Ovary (tissue), 9 donors: Measurements from ENCODE around the gene DNALI1. TPM values are rescaled to one million over a fixed set of nuclear protein-coding genes. Genes with fewer than 3 reads are reported as not detected.

Source experiments
- DNase-seq, 5 donors: peaks; one replicate each; pipeline ENCODE4 v3.0.0-alpha.2; 2019 to 2020
- H3K27ac ChIP-seq, 2 donors: fragments of 200-600 bp; one replicate each; pipeline versions ENCODE4 v1.5.1 to v1.8.0; 2019 to 2022
- H3K27me3 ChIP-seq: fragments of 200-600 bp; one replicate; pipeline ENCODE4 v1.8.0; 2022
- H3K36me3 ChIP-seq: fragments of 200-600 bp; sonication (generic); one replicate; pipeline ENCODE4 v1.5.1; 2019
- H3K4me1 ChIP-seq: one replicate; pipeline ENCODE4 v1.8.1; 2013; ENCODE audit warnings: mild to moderate bottlenecking, moderate library complexity; ENCODE audit not compliant: insufficient read depth
- H3K4me3 ChIP-seq: fragments of 200-600 bp; sonication (generic); one replicate; pipeline ENCODE4 v1.5.1; 2017
- H3K9me3 ChIP-seq, 2 donors: fragments of 200-600 bp in 1 of 2; sonication (generic) in 1 of 2; one replicate each; pipeline versions ENCODE4 v1.5.1 to v1.8.1; 2013 to 2019; ENCODE audit warnings: mild to moderate bottlenecking in 1 of 2, moderate library complexity in 1 of 2
- CTCF ChIP-seq, 3 donors: fragments of 450-650 bp in 2 of 3; fragments of 200-600 bp in 1 of 3; IDR thresholded peaks; one replicate each; pipeline versions ENCODE4 v1.5.1 to v1.8.0; 2016 to 2022; ENCODE audit warnings: antibody characterized with exemption in 3 of 3, mild to moderate bottlenecking in 1 of 3
- EP300 ChIP-seq: sonication (generic); formaldehyde crosslinking; IDR thresholded peaks from one replicate; pipeline ENCODE4 v1.6.1; 2017; ENCODE audit warnings: antibody characterized with exemption
- POLR2A ChIP-seq: fragments of 450-650 bp; IDR thresholded peaks from one replicate; pipeline ENCODE4 v1.6.1; 2017; ENCODE audit warnings: antibody characterized with exemption, mild to moderate bottlenecking, moderate library complexity
- WGBS, 3 donors: extraction: QIAGEN DNeasy Blood & Tissue Kit in 1 of 3; methylation state at CpG; one replicate each; pipeline versions ENCODE4 v1.1.5 to v1.1.7; 2013 to 2017; 5-methylcytosine and 5-hydroxymethylcytosine counted together
- intact Hi-C, 4 donors: fragments of 100-400 bp; cut with DNase I; formaldehyde crosslinking; loops; one replicate each; pipeline versions ENCODE4 v1.11.0 to v1.15.1; 2022 to 2023
- polyA plus RNA-seq, 2 donors: library from polyadenylated mRNA; stranded (reverse); fragments of 200-250 nt in 1 of 2; fragments of 350-450 nt in 1 of 2; fragmentation: Illumina TruSeq in 1 of 2; extraction: RNeasy Lipid Tissue Mini Kit (QIAGEN cat#74804) in 1 of 2; gene quantifications; one replicate each; pipeline ENCODE4 v1.2.3, GENCODE V29; 2013 to 2014
- total RNA-seq, 7 donors: library from RNA; depleted of rRNA in 2 of 7; stranded (reverse); fragments of >200 nt in 2 of 7; fragmentation: NEBNext Ultra II Directional in 3 of 7; extraction: Animal tissue kit (Norgen Biotek cat#: 25700) in 3 of 7; gene quantifications; one replicate each; pipeline versions ENCODE4 v1.1.0 to v1.2.4, GENCODE V29; 2016 to 2023
- donor health status: DM: no; HTN: no; CAD: no; lungs with moderate emphysema.
- donor health status: DM: no; HTN: no; CAD: no.
- donor health status: Bipolar disorder and iron deficiency.
- donor health status: DM: yes; HTN: yes; CAD: no.
- donor health status: DM: no; HTN: no; CAD: no.
- donor health status: DM: yes; HTN: yes; CAD: no.

DNALI1 gene
- total and polyA plus RNA-seq, 9 donors: 13.0 to 37.6 (median 17.8) TPM

- H3K27ac ChIP-seq: no peak overlapping the region
- WGBS, 3 donors: 58 to 71% (median 68%) methylated on average over 15 of the region's 15 CpGs
These were observed 49.9 kb downstream of the DNALI1 start for GRCh38 chr1:37606481-37607263.

GRCh38 chr1:37609002-37609401, 52.3 kb downstream of the DNALI1 start:
- intact Hi-C loops: loop anchor here in 1 of 4 donors (10.0 kb wide), 1 partner anchor 76 kb away; no protein-coding TSS in a partner anchor
- TF ChIP-seq EP300: no peak
- no peak for TF ChIP-seq CTCF (IDR thresholded peaks at IDR 0.05)
- TF ChIP-seq POLR2A: no peak
- 36 to 41% (median 36%) methylated on average over 2 of the region's 2 CpGs for WGBS, 3 donors

More at GRCh38 chr1:37606481-37607263, 49.9 kb downstream of the DNALI1 start:
- Histone ChIP-seq H3K9me3 (no peaks in the 10 kb centered on the region), H3K27me3 (no peaks in the 10 kb centered on the region), H3K4me1 (peaks cover 2% of the 10 kb centered on the region), H3K36me3 (no peaks in the 10 kb centered on the region), H3K4me3 (no peak overlapping the region)
- intact Hi-C loops: loop anchor here in 1 of 4 donors (10.0 kb wide), 1 partner anchor 78 kb away; no protein-coding TSS in a partner anchor
- no peak for DNase-seq
- TF ChIP-seq POLR2A: no peak
- TF ChIP-seq EP300: no peak
- TF ChIP-seq CTCF (IDR thresholded peaks at IDR 0.05): no peak

GRCh38 chr1:37609994-37610393, 53.3 kb downstream of the DNALI1 start:
- Histone ChIP-seq H3K36me3 (no peaks in the 10 kb centered on the region), H3K4me3 (no peak overlapping the region), H3K9me3 (no peaks in the 10 kb centered on the region), H3K27ac (no peak overlapping the region), H3K27me3 (no peaks in the 10 kb centered on the region), H3K4me1 (no peaks in the 10 kb centered on the region)
- DNase-seq: no peak
- TF ChIP-seq CTCF (IDR thresholded peaks at IDR 0.05) (no peak), EP300 (no peak), POLR2A (no peak)
- WGBS, 3 donors: 71 to 88% (median 85%) methylated on average over 2 of the region's 2 CpGs
- intact Hi-C loops: loop anchor here in 1 of 4 donors (10.0 kb wide), 1 partner anchor 75 kb away; no protein-coding TSS in a partner anchor

More at GRCh38 chr1:37609002-37609401, 52.3 kb downstream of the DNALI1 start:
- Histone ChIP-seq H3K27me3 (no peaks in the 10 kb centered on the region), H3K27ac (no peak overlapping the region), H3K4me1 (no peaks in the 10 kb centered on the region), H3K36me3 (no peaks in the 10 kb centered on the region), H3K4me3 (no peak overlapping the region), H3K9me3 (no peaks in the 10 kb centered on the region)
- DNase-seq: no peak

GRCh38 chr1:37612186-37612585, 55.4 kb downstream of the DNALI1 start:
- no peak for TF ChIP-seq EP300
- no peak for TF ChIP-seq CTCF (IDR thresholded peaks at IDR 0.05)
- no peak for TF ChIP-seq POLR2A
- no peak for DNase-seq
- intact Hi-C loops: no loop called here
- 52 to 66% (median 63%) methylated on average over 4 of the region's 4 CpGs for WGBS, 3 donors
- no peak overlapping the region for H3K4me3 ChIP-seq
- H3K27me3 ChIP-seq: no peaks in the 10 kb centered on the region
- no peaks in the 10 kb centered on the region for H3K36me3 ChIP-seq
- H3K9me3 ChIP-seq: no peaks in the 10 kb centered on the region
- no peaks in the 10 kb centered on the region for H3K4me1 ChIP-seq
- H3K27ac ChIP-seq: no peak overlapping the region
